HG03520 (cell line): ENCODE measurements around the gene RHOT2.

Source experiments
- ATAC-seq: cut with Tn5 transposase; IDR thresholded peaks from one replicate; pipeline ENCODE4 v1.9.1; 2021; ENCODE audit warnings: mild to moderate bottlenecking, moderate library complexity; ENCODE audit not compliant: unreplicated experiment

RHOT2 gene

DNA sequence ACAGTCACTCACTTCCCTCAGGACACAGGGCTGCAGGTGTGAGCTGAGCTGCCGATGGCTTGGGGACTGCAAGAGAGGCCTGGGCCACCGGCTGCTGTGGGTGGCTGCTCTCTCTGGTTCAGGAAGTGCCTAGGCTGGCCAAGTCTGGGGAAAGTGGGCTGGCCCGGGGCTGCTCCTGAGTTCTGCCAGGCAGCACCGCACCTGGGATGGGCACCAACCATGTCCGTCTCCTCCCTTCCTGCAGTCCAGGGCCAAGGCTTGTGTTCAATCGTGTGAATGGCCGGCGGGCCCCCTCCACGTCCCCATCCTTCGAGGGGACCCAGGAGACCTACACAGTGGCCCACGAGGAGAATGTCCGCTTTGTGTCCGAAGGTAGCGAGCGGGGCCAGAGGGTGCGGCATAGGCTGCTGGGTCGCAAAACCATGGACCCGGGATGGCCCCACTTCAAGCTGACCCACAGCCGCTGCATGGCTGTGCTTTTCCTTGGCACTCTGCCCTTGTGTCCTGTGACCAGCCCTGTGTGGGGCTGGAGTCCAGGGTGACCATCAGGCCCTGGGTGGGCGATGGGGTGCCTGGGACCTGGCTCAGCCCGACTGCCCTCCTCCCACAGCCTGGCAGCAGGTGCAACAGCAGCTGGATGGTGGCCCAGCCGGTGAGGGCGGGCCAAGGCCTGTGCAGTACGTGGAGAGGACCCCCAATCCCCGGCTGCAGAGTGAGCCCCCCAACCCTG is 20.6 kb upstream of the RHOT2 start:
- ATAC-seq = no peak

- no peak for ATAC-seq
Observed at GRCh38 chr16:648071-648780, 19.7 kb upstream of the RHOT2 start.

GRCh38 chr16:648781-649589 is 18.9 kb upstream of the RHOT2 start, which contains the start of gene WDR90:
Gene WDR90 (plus strand): TSS chr16:649365. CDS start chr16:649417, 52 bp downstream.
- ATAC-seq = peak; percentile 59

DNA sequence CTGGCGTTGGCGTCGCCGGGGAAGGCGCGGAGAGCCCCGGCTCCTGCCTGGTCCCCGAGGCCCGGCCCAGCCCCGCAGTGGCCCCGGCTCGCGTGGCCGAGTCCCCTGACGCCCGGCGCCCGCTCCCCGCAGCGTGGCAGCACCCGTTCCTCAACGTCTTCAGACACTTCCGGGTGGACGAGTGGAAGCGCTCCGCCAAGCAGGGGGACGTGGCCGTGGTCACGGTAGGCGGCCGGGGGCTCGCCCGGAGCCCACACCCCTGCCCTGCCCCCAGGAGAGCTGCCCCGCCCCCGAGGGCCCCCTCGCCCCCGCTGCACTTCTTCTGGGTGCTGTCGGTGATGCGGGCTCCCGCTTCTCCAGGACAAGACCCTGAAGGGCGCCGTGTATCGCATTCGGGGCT is 18.3 kb upstream of the RHOT2 start:
- ATAC-seq = peak; percentile 5

DNA sequence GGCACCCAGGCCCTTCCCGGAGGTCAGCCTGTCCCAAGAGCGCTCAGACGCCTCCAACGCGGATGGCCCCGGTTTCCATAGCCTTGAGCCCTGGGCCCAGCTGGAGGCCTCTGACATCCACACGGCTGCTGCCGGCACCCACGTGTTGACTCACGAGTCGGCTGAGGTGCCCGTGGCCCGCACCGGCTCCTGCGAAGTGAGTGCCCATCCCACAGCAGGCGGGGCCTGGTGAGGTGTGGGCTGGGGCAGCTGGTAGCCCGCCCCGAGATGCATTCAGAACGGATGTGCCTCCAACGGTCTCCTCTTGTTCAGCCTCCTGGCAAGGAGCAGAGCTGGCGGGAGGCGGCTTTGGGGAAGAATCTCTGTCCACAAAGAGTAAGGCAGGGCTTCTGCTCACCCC is 16.1 kb upstream of the RHOT2 start:
- ATAC-seq = no peak

- ATAC-seq = no peak
Observed at GRCh38 chr16:652454-653305, 15.3 kb upstream of the RHOT2 start.

DNA sequence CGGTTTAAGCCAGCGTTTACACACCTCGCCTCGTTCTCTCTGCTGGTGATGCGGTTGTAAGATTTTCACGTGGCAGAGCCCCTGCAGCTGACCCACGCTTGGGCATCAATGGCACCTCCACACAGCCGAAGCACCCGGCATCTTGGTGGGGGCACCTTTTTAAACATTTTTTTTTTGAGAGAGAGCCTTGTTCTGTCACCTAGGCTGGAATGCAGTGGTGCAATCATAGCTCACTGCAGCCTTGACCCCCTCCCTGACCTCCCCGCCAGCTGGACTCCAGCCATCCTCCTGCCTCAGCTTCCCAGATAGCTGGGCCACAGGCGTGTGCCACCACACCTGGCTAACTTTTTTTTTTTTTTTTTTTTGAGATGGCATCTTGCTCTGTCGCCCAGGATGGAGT is 13.9 kb upstream of the RHOT2 start:
- no peak for ATAC-seq

DNA sequence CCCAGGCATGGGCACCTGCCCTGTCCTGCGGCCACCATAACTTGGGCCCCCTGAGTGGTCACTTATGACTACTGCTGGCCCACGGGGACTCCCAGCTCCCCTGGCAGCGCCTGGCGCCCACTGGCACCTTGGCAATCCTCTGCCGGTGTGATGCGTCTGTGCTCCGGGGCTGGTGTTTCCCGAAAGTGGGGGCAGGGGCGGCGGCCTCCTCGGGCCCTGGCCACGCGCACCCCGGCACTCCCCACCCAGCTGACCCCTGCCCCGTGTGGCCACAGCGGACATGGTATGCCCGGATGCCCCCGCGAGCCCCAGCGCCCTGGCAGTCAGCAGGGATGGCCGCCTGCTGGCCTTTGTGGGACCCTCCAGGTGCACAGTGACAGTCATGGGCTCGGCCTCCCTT is 10.4 kb upstream of the RHOT2 start:
- no peak for ATAC-seq

GRCh38 chr16:658679-659571 is 9.0 kb upstream of the RHOT2 start:
- no peak for ATAC-seq

- no peak for ATAC-seq
Observed at GRCh38 chr16:659618-660017, 8.3 kb upstream of the RHOT2 start.

- no peak for ATAC-seq
Observed at GRCh38 chr16:660132-660458, 7.8 kb upstream of the RHOT2 start.

DNA sequence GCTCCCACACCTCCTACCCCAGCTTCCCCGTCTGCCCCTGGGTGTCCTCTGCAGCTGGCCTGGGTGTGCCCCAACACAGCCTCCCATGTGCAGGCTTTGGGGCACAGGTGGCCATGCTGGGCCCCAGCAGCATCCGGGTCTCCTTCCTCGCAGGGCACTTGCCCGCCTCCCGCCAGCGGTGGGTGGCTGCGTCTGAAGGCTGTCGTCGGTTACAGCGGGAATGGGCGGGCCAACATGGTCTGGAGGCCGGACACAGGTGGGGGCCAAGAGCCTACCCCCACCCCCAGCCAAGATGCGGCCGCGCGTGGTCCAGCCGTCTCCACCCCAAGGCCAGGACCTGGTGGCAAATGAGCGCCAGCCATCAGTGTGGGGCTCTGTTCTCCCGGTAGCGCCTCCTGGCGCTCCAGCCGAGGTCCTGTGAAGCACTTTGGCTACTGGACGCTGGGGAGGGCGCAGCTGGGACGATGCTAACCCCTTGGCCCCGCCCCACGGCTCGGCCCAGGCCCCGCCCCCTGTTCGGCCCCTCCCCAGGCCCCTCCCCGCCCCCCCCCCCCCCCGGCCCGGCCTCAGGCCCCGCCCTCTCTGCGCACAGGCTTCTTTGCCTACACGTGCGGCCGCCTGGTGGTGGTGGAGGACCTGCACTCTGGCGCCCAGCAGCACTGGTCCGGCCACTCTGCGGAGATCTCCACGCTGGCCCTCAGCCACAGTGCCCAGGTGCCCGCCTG is 7.3 kb upstream of the RHOT2 start:
- peak; percentile 47 for ATAC-seq

- no peak for ATAC-seq
Observed at GRCh38 chr16:661184-661821, 6.6 kb upstream of the RHOT2 start.

- no peak for ATAC-seq
Observed at GRCh38 chr16:662095-662494, 5.8 kb upstream of the RHOT2 start.

DNA sequence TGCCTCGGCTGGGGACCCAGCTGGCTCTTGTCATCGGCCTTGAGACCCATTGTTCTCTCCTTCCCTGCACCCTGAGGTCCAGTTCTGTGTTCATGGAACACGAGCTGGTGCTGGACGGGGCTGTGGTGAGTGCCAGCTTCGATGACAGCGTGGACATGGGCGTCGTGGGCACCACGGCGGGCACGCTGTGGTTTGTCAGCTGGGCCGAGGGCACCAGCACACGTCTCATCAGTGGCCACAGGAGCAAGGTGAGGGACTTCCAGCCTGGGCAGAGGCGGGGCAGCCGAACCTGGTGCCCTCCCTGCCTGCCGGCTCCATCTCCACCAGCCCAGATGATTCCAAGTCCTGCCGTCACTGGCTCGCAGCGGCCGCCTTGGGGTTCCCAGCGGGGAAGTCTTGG is 5.3 kb upstream of the RHOT2 start:
- no peak for ATAC-seq

DNA sequence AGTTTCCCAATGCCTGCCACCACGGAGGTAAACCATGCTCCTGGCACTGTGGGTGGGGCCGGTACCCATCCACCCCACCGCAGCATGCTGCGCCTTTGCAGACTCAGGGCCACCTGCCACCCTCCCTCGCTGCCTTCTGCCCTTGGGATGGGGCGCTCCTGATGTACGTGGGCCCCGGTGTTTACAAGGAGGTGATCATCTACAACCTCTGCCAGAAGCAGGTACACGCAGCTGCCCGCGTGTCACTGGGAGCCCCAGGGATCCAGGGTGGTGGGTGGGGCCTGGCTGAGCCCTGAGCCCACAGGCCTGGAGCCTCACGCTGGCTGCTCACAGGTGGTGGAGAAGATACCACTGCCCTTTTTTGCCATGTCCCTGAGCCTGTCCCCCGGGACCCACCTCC is 1.4 kb upstream of the RHOT2 start:
- ATAC-seq = no peak

- no peak for ATAC-seq
Observed at GRCh38 chr16:667113-667779, 686 bp upstream of the RHOT2 start.

DNA sequence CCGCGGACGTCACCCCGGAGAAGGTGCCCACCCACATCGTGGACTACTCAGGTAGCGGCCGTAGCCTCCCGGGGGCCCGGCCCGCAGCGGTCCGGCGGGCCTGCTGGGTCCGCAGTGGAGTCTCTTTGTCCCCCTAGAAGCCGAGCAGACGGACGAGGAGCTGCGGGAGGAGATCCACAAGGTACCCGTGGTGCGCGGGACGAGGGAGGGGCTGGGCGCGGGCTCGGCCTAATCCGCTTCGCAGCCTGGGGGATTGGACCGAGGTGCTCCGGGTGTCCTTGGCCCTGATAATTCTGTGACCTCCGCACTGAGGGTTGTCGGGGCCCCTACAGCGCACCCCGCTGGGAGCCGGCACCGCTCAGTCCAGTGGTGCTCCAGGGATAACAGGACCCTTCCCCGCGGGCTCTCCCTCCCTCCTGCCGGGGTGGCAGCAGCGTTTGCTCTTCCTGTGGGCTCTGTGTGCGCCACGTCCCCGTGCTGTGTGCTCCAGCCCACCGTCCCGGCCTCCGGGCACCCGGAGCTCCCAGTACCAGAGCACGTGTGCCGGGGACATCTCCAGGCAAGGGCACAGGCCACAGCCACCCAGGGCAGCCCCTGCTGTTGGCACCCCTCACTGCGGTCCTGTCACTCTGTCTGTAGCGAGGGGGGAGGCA is 713 bp downstream of the RHOT2 start:
- no peak for ATAC-seq
